PC-9 (cell line): ENCODE measurements around the gene SIGLEC8. TPM values are rescaled to one million over a fixed set of nuclear protein-coding genes. Genes with fewer than 3 reads are reported as not detected.

Experiments
- BruUV-seq: library from RNA; stranded (reverse); fragments of 400-500 nt; replicated peaks from 2 replicates; lab custom pipeline; 2021; lab: Mats Ljungman, UMichigan
- CTCF ChIA-PET: fragments of 300-600 bp; sonication (Branson Sonifier 250); formaldehyde crosslinking; loops from one replicate; lab custom pipeline; 2022; ENCODE audit warnings: antibody characterized with exemption; lab: Charles Lee
- POLR2A ChIA-PET: fragments of 300-600 bp; sonication (Branson Sonifier 250); formaldehyde crosslinking; loops from one replicate; lab custom pipeline; 2022; ENCODE audit warnings: antibody characterized with exemption; ENCODE audit not compliant: unreplicated experiment; lab: Charles Lee
- DNase-seq, 2 experiments: peaks; one replicate each; pipeline versions ENCODE4 v3.0.0 to v3.0.0-alpha.2; 2015 to 2022; ENCODE audit warnings: mixed read lengths in 1 of 2
- H2AFZ ChIP-seq: fragments of 200-600 bp; sonication (generic); 2 replicates; pipeline ENCODE4 v1.8.1; 2017; ENCODE audit warnings: antibody characterized with exemption
- H3F3A ChIP-seq: fragments of 200-600 bp; sonication (generic); 2 replicates; pipeline ENCODE4 v1.8.1; 2017; ENCODE audit warnings: antibody characterized with exemption, mild to moderate bottlenecking, low read depth; ENCODE audit not compliant: insufficient read depth
- H3K27ac ChIP-seq: fragments of 200-600 bp; sonication (generic); 2 replicates; pipeline ENCODE4 v1.6.1; 2016; ENCODE audit warnings: mixed run types
- H3K27me3 ChIP-seq: fragments of 200-600 bp; sonication (generic); 2 replicates; pipeline ENCODE4 v1.6.1; 2016; ENCODE audit warnings: low read depth, mixed run types; ENCODE audit not compliant: insufficient read depth
- H3K36me3 ChIP-seq: fragments of 200-600 bp; sonication (generic); 2 replicates; pipeline ENCODE4 v1.6.1; 2016; ENCODE audit warnings: low read depth, mixed run types
- H3K4me1 ChIP-seq: fragments of 200-600 bp; sonication (generic); replicated peaks from 2 replicates; pipeline ENCODE4 v1.6.1; 2016; ENCODE audit warnings: mixed run types; ENCODE audit not compliant: insufficient read depth
- H3K4me2 ChIP-seq: fragments of 200-600 bp; sonication (generic); 2 replicates; pipeline ENCODE4 v1.6.1; 2017; ENCODE audit warnings: mixed run types
- H3K4me3 ChIP-seq: fragments of 200-600 bp; sonication (generic); 2 replicates; pipeline ENCODE4 v1.6.1; 2016; ENCODE audit warnings: mixed run types
- H3K79me2 ChIP-seq: fragments of 200-600 bp; sonication (generic); 2 replicates; pipeline ENCODE4 v1.6.1; 2017; ENCODE audit warnings: low read depth, mixed run types
- H3K9me2 ChIP-seq: fragments of 200-600 bp; sonication (generic); 2 replicates; pipeline ENCODE4 v1.8.1; 2017; ENCODE audit warnings: mild to moderate bottlenecking; ENCODE audit not compliant: insufficient read depth
- H3K9me3 ChIP-seq: fragments of 200-600 bp; sonication (generic); 2 replicates; pipeline ENCODE4 v1.8.1; 2016; ENCODE audit warnings: low read depth; ENCODE audit not compliant: insufficient read depth
- H4K20me1 ChIP-seq: fragments of 200-600 bp; sonication (generic); 2 replicates; pipeline ENCODE4 v1.8.1; 2017; ENCODE audit not compliant: insufficient read depth
- CTCF ChIP-seq: fragments of 200-600 bp; sonication (generic); conservative IDR thresholded peaks from 2 replicates; pipeline ENCODE4 v1.6.1; 2017; ENCODE audit warnings: mixed run types, antibody characterized with exemption, mild to moderate bottlenecking, moderate library complexity
- EZH2 ChIP-seq: fragments of 200-600 bp; sonication (generic); IDR thresholded peaks from 2 replicates; pipeline ENCODE4 v1.8.0; 2017; ENCODE audit warnings: antibody characterized with exemption, low read depth
- intact Hi-C: fragments of 100-400 bp; cut with micrococcal nuclease; formaldehyde crosslinking; loops from one replicate; pipeline ENCODE4 v1.10.0; 2022; ENCODE audit not compliant: unreplicated experiment
- total RNA-seq: library from RNA; stranded (reverse); gene quantifications from 2 replicates; pipeline ENCODE4 v1.2.3, GENCODE V29; 2021

SIGLEC8 gene
- total RNA-seq, 1 experiment from 2014 or later = not detected

GRCh38 chr19:51476164-51476563 lies 17.9 kb upstream of the SIGLEC8 start:
- H4K20me1 ChIP-seq = no peaks in the 10 kb centered on the region
- H3K36me3 ChIP-seq = no peaks in the 10 kb centered on the region
- CTCF ChIA-PET = interaction anchor here (0.7 kb wide), 1 partner anchor 191 kb away, joined by 4 read pairs; no protein-coding TSS in a partner anchor
- POLR2A ChIA-PET = interaction anchor here (0.6 kb wide), 1 partner anchor 95 kb away, joined by 4 read pairs; the partner anchor contains the start of gene ZNF175
- TF ChIP-seq CTCF (no peak), EZH2 (no peak)
- no TSS peak for BruUV-seq
- no peaks in the 10 kb centered on the region for H3F3A ChIP-seq
- H3K4me3 ChIP-seq = no peak overlapping the region
- no peaks in the 10 kb centered on the region for H3K4me1 ChIP-seq
- H3K27ac ChIP-seq = no peak overlapping the region
- peaks cover 39% of the 10 kb centered on the region; the same call in 1 of the 2 replicates for H3K27me3 ChIP-seq
- intact Hi-C loops = no loop called here
- DNase-seq = no peak
- no peaks in the 10 kb centered on the region for H3K9me2 ChIP-seq
- no peak overlapping the region for H3K4me2 ChIP-seq
- H3K79me2 ChIP-seq = no peaks in the 10 kb centered on the region
- H2AFZ ChIP-seq = no peak overlapping the region
- no peaks in the 10 kb centered on the region for H3K9me3 ChIP-seq

- H2AFZ ChIP-seq = no peak overlapping the region
- POLR2A ChIA-PET = no interaction called here
- DNase-seq = peak in 1 of 2 experiments; percentile 59
These were observed 14.9 kb upstream of the SIGLEC8 start for GRCh38 chr19:51473009-51473707.

GRCh38 chr19:51472607-51473006 lies 14.4 kb upstream of the SIGLEC8 start:
- Histone ChIP-seq H3K4me2 (no peak overlapping the region), H3K79me2 (no peaks in the 10 kb centered on the region), H3K4me3 (no peak overlapping the region), H2AFZ (no peak overlapping the region), H3K36me3 (no peaks in the 10 kb centered on the region), H3K4me1 (no peaks in the 10 kb centered on the region), H3K27ac (no peak overlapping the region), H3K9me3 (no peaks in the 10 kb centered on the region), H4K20me1 (no peaks in the 10 kb centered on the region), H3K27me3 (peaks cover 21% of the 10 kb centered on the region; the same call in 1 of the 2 replicates), H3K9me2 (no peaks in the 10 kb centered on the region), H3F3A (no peaks in the 10 kb centered on the region)
- no TSS peak for BruUV-seq
- intact Hi-C loops = loop anchor here (1.0 to 2.0 kb wide), 2 partner anchors 185 to 304 kb away; no protein-coding TSS in a partner anchor
- TF ChIP-seq CTCF = no peak
- no peak for TF ChIP-seq EZH2
- DNase-seq = no peak
- CTCF ChIA-PET = interaction anchor here (0.6 to 2.7 kb wide), 2 partner anchors 184 to 342 kb away, joined by 3 to 12 read pairs; no protein-coding TSS in a partner anchor
- POLR2A ChIA-PET = no interaction called here

More at GRCh38 chr19:51473009-51473707, 14.9 kb upstream of the SIGLEC8 start:
- Histone ChIP-seq H3K9me3 (no peaks in the 10 kb centered on the region), H3K27ac (no peak overlapping the region), H3K79me2 (no peaks in the 10 kb centered on the region), H3K9me2 (no peaks in the 10 kb centered on the region), H4K20me1 (no peaks in the 10 kb centered on the region), H3K27me3 (peaks cover 23% of the 10 kb centered on the region; the same call in 1 of the 2 replicates), H3F3A (no peaks in the 10 kb centered on the region), H3K4me2 (no peak overlapping the region), H3K4me1 (no peaks in the 10 kb centered on the region), H3K4me3 (no peak overlapping the region), H3K36me3 (no peaks in the 10 kb centered on the region)
- CTCF ChIA-PET = interaction anchor here (2.7 kb wide), 1 partner anchor 184 kb away, joined by 12 read pairs; no protein-coding TSS in a partner anchor
- TF ChIP-seq EZH2 = no peak
- TF ChIP-seq CTCF = peak; percentile 90
- intact Hi-C loops = loop anchor here (1.0 to 2.0 kb wide), 2 partner anchors 184 to 304 kb away; no protein-coding TSS in a partner anchor
- no TSS peak for BruUV-seq
